B cell (primary cell): Measurements from ENCODE around the gene RPP14. TPM values are rescaled to one million over a fixed set of nuclear protein-coding genes. Genes with fewer than 3 reads are reported as not detected.

Source experiments
- ATAC-seq: fragments of 200-7000 bp; cut with Tn5 transposase; one replicate; pipeline ENCODE4 v1.10.0; 2021; ENCODE audit warnings: low read depth, mild to moderate bottlenecking, moderate number of reproducible peaks, moderate library complexity
- CTCF ChIA-PET: fragments of 350-600 bp; sonication (Branson Sonifier 250); formaldehyde crosslinking; loops from one replicate; lab custom pipeline; 2021; ENCODE audit warnings: antibody characterized with exemption, inconsistent platforms; lab: Charles Lee
- POLR2A ChIA-PET: fragments of 350-600 bp; sonication (Branson Sonifier 250); formaldehyde crosslinking; loops from one replicate; lab custom pipeline; 2021; ENCODE audit warnings: antibody characterized with exemption; lab: Charles Lee
- DNase-seq: peaks from one replicate; pipeline ENCODE4 v3.0.0; 2013
- H2AFZ ChIP-seq: 2 replicates; pipeline ENCODE4 v1.6.1; 2012; ENCODE audit warnings: mild to moderate bottlenecking, low read depth, low read length; ENCODE audit not compliant: insufficient read depth, poor library complexity, severe bottlenecking
- H3K27ac ChIP-seq, 2 donors: 1 replicate in 1 of 2; 2 replicates in 1 of 2; pipeline ENCODE4 v1.5.1; 2012 to 2013; ENCODE audit warnings: low read length in 2 of 2, mild to moderate bottlenecking in 2 of 2, moderate library complexity in 1 of 2
- H3K27me3 ChIP-seq, 4 experiments: fragments of 200-600 bp in 1 of 4; sonication (generic) in 1 of 4; replicated peaks in 1 of 4; 1 replicate in 2 of 4; 2 replicates in 2 of 4; pipeline versions ENCODE4 v1.6.1 to v1.7.0; 2013 to 2016; ENCODE audit warnings: low read length in 3 of 4, mild to moderate bottlenecking in 2 of 4, mixed read lengths in 1 of 4, moderate library complexity in 1 of 4; ENCODE audit not compliant: insufficient read depth in 4 of 4, control insufficient read depth in 3 of 4; ENCODE audit errors: control extremely low read depth in 1 of 4
- H3K36me3 ChIP-seq, 2 experiments: replicated peaks in 1 of 2; 1 replicate in 1 of 2; 2 replicates in 1 of 2; pipeline versions ENCODE4 v1.6.1 to v1.7.1; 2013; ENCODE audit warnings: low read length in 1 of 2; ENCODE audit not compliant: insufficient read depth in 2 of 2, control insufficient read depth in 1 of 2; ENCODE audit errors: control extremely low read depth in 1 of 2, extremely low read depth in 1 of 2
- H3K4me1 ChIP-seq, 2 donors: fragments of 200-600 bp in 1 of 2; sonication (generic) in 1 of 2; 1 replicate in 1 of 2; 2 replicates in 1 of 2; pipeline versions ENCODE4 v1.5.1 to v1.6.1; 2013 to 2017; ENCODE audit warnings: low read length in 2 of 2; ENCODE audit not compliant: control insufficient read depth in 2 of 2, insufficient read depth in 2 of 2
- H3K4me2 ChIP-seq: replicated peaks from 2 replicates; pipeline ENCODE3; 2012; ENCODE audit warnings: mild to moderate bottlenecking, low read depth, low read length; ENCODE audit not compliant: poor library complexity, severe bottlenecking
- H3K4me3 ChIP-seq, 5 experiments: fragments of 200-600 bp in 1 of 5; sonication (generic) in 1 of 5; 1 replicate in 3 of 5; 2 replicates in 2 of 5; pipeline versions ENCODE4 v1.5.1 to v1.7.0; 2011 to 2016; ENCODE audit warnings: low read length in 4 of 5, mild to moderate bottlenecking in 4 of 5, low read depth in 2 of 5, control low read depth in 1 of 5, moderate library complexity in 1 of 5; ENCODE audit not compliant: insufficient read depth in 1 of 5; ENCODE audit errors: control extremely low read depth in 1 of 5, extremely low read depth in 1 of 5
- H3K79me2 ChIP-seq: fragments of 200-600 bp; sonication (generic); one replicate; pipeline ENCODE4 v1.6.0; 2016; ENCODE audit warnings: low read length; ENCODE audit not compliant: control insufficient read depth, insufficient read depth
- H3K9ac ChIP-seq: fragments of 200-600 bp; sonication (generic); 2 replicates; pipeline ENCODE4 v1.6.1; 2017; ENCODE audit warnings: mild to moderate bottlenecking, low read length, moderate library complexity
- H3K9me3 ChIP-seq, 3 donors: one replicate each; pipeline versions ENCODE4 v1.6.1 to v1.7.1; 2013; ENCODE audit warnings: low read length in 2 of 3; ENCODE audit not compliant: control insufficient read depth in 2 of 3, insufficient read depth in 1 of 3; ENCODE audit errors: control extremely low read depth in 1 of 3
- H4K20me1 ChIP-seq: 2 replicates; pipeline ENCODE4 v1.6.0; 2012; ENCODE audit warnings: mild to moderate bottlenecking, low read length; ENCODE audit not compliant: insufficient read depth, control insufficient read depth, poor library complexity, severe bottlenecking
- H3K27ac Mint-ChIP-seq: one replicate; pipeline ENCODE4 v1.8.0; 2021; ENCODE audit warnings: mixed read lengths
- H3K27me3 Mint-ChIP-seq: one replicate; pipeline ENCODE4 v1.8.0; 2021; ENCODE audit warnings: mixed read lengths
- H3K4me1 Mint-ChIP-seq: one replicate; pipeline ENCODE4 v1.8.0; 2021; ENCODE audit warnings: mixed read lengths
- H3K4me3 Mint-ChIP-seq: one replicate; pipeline ENCODE4 v1.8.0; 2021; ENCODE audit warnings: mixed read lengths
- H3K9me3 Mint-ChIP-seq: one replicate; pipeline ENCODE4 v1.8.0; 2022; ENCODE audit warnings: mixed read lengths; ENCODE audit not compliant: insufficient read depth
- EZH2 ChIP-seq: IDR thresholded peaks from 2 replicates; pipeline ENCODE4 v1.6.1; 2012; ENCODE audit warnings: borderline replicate concordance, low read depth, mild to moderate bottlenecking, moderate library complexity, low read length; ENCODE audit not compliant: insufficient read depth, poor library complexity, severe bottlenecking
- WGBS: methylation state at CpG from one replicate; pipeline ENCODE4 v1.1.5; 2013; ENCODE audit warnings: missing lambda C conversion rate; ENCODE audit not compliant: insufficient coverage; 5-methylcytosine and 5-hydroxymethylcytosine counted together
- intact Hi-C: fragments of 100-400 bp; cut with micrococcal nuclease; formaldehyde crosslinking; loops from one replicate; pipeline ENCODE4 v1.10.0; 2022
- polyA plus RNA-seq: library from polyadenylated mRNA; depleted of rRNA; stranded (reverse); fragments of >200 nt; gene quantifications from 2 replicates; pipeline ENCODE4 v1.2.3, GENCODE V29; 2012
- total RNA-seq, 2 donors: library from RNA; stranded (reverse); fragments of 120-200 nt in 1 of 2; gene quantifications; 1 replicate in 1 of 2; 2 replicates in 1 of 2; pipeline versions ENCODE4 v1.2.3 to v1.2.4, GENCODE V29; 2013 to 2022
- TF ChIP-seq, protein P1 (sequence below): fragments of 200-600 bp; IDR thresholded peaks from one replicate; pipeline ENCODE4 v1.8.0; 2022; ENCODE audit warnings: antibody characterized with exemption, mild to moderate bottlenecking

RPP14 gene
- total and polyA plus RNA-seq, 2 donors (not counting 1 experiment from before 2014, with no cell fraction given) = 4.7 to 17.9 TPM

- ChIA-PET CTCF (interaction anchor here (0.6 to 15.0 kb wide), 12 partner anchors 14 to 164 kb away, joined by 3 to 349 read pairs (median 4); partner anchors contain the start of genes HTD2, PXK and RPP14), POLR2A (interaction anchor here (0.6 to 9.1 kb wide), 6 partner anchors 14 to 154 kb away, joined by 3 to 182 read pairs (median 4); partner anchors contain the start of genes HTD2, PDHB, PXK and RPP14)
- no peaks in the 10 kb centered on the region for H3K27me3 Mint-ChIP-seq
- H3K27me3 ChIP-seq = no peaks in the 10 kb centered on the region
- intact Hi-C loops = loop anchor here (1.0 kb wide), 1 partner anchor 17 kb away; no protein-coding TSS in a partner anchor
- DNase-seq (no peak), ATAC-seq (no peak)
- WGBS = no CpG with 5 or more reads among the region's 2 CpGs
- TF ChIP-seq, protein P1, sequence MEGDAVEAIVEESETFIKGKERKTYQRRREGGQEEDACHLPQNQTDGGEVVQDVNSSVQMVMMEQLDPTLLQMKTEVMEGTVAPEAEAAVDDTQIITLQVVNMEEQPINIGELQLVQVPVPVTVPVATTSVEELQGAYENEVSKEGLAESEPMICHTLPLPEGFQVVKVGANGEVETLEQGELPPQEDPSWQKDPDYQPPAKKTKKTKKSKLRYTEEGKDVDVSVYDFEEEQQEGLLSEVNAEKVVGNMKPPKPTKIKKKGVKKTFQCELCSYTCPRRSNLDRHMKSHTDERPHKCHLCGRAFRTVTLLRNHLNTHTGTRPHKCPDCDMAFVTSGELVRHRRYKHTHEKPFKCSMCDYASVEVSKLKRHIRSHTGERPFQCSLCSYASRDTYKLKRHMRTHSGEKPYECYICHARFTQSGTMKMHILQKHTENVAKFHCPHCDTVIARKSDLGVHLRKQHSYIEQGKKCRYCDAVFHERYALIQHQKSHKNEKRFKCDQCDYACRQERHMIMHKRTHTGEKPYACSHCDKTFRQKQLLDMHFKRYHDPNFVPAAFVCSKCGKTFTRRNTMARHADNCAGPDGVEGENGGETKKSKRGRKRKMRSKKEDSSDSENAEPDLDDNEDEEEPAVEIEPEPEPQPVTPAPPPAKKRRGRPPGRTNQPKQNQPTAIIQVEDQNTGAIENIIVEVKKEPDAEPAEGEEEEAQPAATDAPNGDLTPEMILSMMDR = no peak
- TF ChIP-seq EZH2 = no peak
- peak overlapping the region; percentile 53 for H3K9ac ChIP-seq
- no peak overlapping the region for H2AFZ ChIP-seq
- H3K4me2 ChIP-seq = peak overlapping the region; percentile 80
- H3K9me3 ChIP-seq = peaks cover 0 to 9% (median 0%) of the 10 kb centered on the region in 3 donors
- peak overlapping the region; percentile 80 to 97 for H3K27ac ChIP-seq
- no peaks in the 10 kb centered on the region for H4K20me1 ChIP-seq
- H3K79me2 ChIP-seq = peaks cover 79% of the 10 kb centered on the region
- H3K4me1 Mint-ChIP-seq = peaks cover 89% of the 10 kb centered on the region
- peak overlapping the region; percentile 100 for H3K27ac Mint-ChIP-seq
- no peaks in the 10 kb centered on the region for H3K9me3 Mint-ChIP-seq
- H3K4me3 Mint-ChIP-seq = peak overlapping the region; percentile 66
- peaks cover 0 to 10% of the 10 kb centered on the region in 2 experiments for H3K36me3 ChIP-seq
- peak overlapping the region; percentile 2 to 58 (median 31) for H3K4me3 ChIP-seq
- peaks cover 91 to 100% of the 10 kb centered on the region in 2 donors for H3K4me1 ChIP-seq
These were observed 44.6 kb downstream of the RPP14 start for GRCh38 chr3:58350627-58351013.

DNA sequence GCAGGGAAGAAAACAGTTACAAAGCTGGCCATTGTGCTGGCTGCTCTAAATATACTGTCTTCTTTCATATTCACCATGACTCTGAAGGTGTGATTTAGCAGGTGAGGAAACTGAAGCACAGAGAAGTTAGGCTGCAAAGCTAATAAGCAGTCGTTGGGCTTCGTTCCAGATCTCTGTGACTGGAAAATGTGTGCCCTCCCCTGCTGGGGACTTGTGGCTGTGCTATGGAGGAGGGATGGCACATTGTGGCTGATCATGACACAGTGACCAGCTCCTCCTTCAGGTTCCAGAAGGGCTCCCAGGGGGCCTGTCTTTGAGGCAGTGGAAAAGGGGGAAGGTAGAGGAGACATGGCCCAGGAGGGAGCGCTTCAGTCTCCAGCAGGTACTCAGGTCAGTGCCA, 45.9 kb downstream of the RPP14 start:
- Histone ChIP-seq H3K9me3 (peaks cover 0 to 9% (median 0%) of the 10 kb centered on the region in 3 donors), H3K79me2 (peaks cover 82% of the 10 kb centered on the region), H3K4me2 (peak overlapping the region; percentile 80), H2AFZ (no peak overlapping the region), H3K27me3 (no peaks in the 10 kb centered on the region), H3K4me1 (peaks cover 95 to 100% of the 10 kb centered on the region in 2 donors), H3K27ac (peak overlapping the region; percentile 80 to 97), H4K20me1 (no peaks in the 10 kb centered on the region), H3K9ac (peak overlapping the region; percentile 79), H3K36me3 (peaks cover 0 to 6% of the 10 kb centered on the region in 2 experiments), H3K4me3 (peak overlapping the region in 2 of 5 experiments; percentile 76 to 81)
- ChIA-PET CTCF (interaction anchor here (0.7 to 15.0 kb wide), 9 partner anchors 15 to 139 kb away, joined by 3 to 349 read pairs (median 4); partner anchors contain the start of genes HTD2, KCTD6, PXK and RPP14), POLR2A (interaction anchor here (1.4 to 9.1 kb wide), 2 partner anchors 8 to 15 kb away, joined by 3 to 182 read pairs; partner anchors contain the start of gene PXK)
- peak overlapping the region; percentile 99 for H3K4me3 Mint-ChIP-seq
- no peaks in the 10 kb centered on the region for H3K9me3 Mint-ChIP-seq
- ATAC-seq = no peak
- WGBS = 0% methylated on average over 2 of the region's 3 CpGs
- no peaks in the 10 kb centered on the region for H3K27me3 Mint-ChIP-seq
- H3K27ac Mint-ChIP-seq = peak overlapping the region; percentile 100
- TF ChIP-seq, protein P1 = no peak
- TF ChIP-seq EZH2 = no peak
- no peak for DNase-seq
- peaks cover 90% of the 10 kb centered on the region for H3K4me1 Mint-ChIP-seq
- intact Hi-C loops = no loop called here
